DND-41 (cell line): ENCODE results near the gene AP2B1.

Source experiments
- ATAC-seq: fragments of 200-7000 bp; cut with Tn5 transposase; 3 replicates; pipeline ENCODE4 v1.9.1; 2021; ENCODE audit warnings: low read depth; ENCODE audit not compliant: insufficient read depth
- DNase-seq: peaks from one replicate; pipeline ENCODE4 v3.0.0-alpha.2; 2020
- H2AFZ ChIP-seq: 2 replicates; pipeline ENCODE4 v1.6.0; 2012; ENCODE audit warnings: low read depth, low read length
- H3K27ac ChIP-seq: 2 replicates; pipeline ENCODE4 v1.5.1; 2012; ENCODE audit warnings: low read length, inconsistent platforms
- H3K27me3 ChIP-seq: fragments of 200-600 bp; sonication (generic); 2 replicates; pipeline ENCODE4 v1.6.0; 2012; ENCODE audit warnings: low read length, mild to moderate bottlenecking, inconsistent platforms; ENCODE audit not compliant: insufficient read depth, poor library complexity
- H3K36me3 ChIP-seq: 2 replicates; pipeline ENCODE4 v1.5.1; 2012; ENCODE audit warnings: low read length, inconsistent platforms; ENCODE audit not compliant: insufficient read depth
- H3K4me1 ChIP-seq: 2 replicates; pipeline ENCODE4 v1.5.1; 2012; ENCODE audit warnings: mild to moderate bottlenecking, low read length; ENCODE audit not compliant: insufficient read depth
- H3K4me2 ChIP-seq: 2 replicates; pipeline ENCODE4 v1.6.0; 2012; ENCODE audit warnings: mild to moderate bottlenecking, moderate library complexity, low read length, inconsistent platforms; ENCODE audit not compliant: insufficient read depth
- H3K4me3 ChIP-seq, 2 experiments: fragments of 200-600 bp in 1 of 2; shearing (Covaris generic) in 1 of 2; 2 replicates each; pipeline ENCODE4 v1.5.1; 2012 to 2016; ENCODE audit warnings: inconsistent platforms in 2 of 2, low read length in 2 of 2, mild to moderate bottlenecking in 2 of 2, low read depth in 1 of 2, moderate library complexity in 1 of 2
- H3K79me2 ChIP-seq: 2 replicates; pipeline ENCODE4 v1.6.0; 2012; ENCODE audit warnings: low read length, inconsistent platforms; ENCODE audit not compliant: insufficient read depth
- H3K9ac ChIP-seq: 2 replicates; pipeline ENCODE4 v1.6.0; 2012; ENCODE audit warnings: low read depth, mild to moderate bottlenecking, inconsistent platforms, low read length, moderate library complexity
- H3K9me3 ChIP-seq: 2 replicates; pipeline ENCODE4 v1.5.1; 2012; ENCODE audit warnings: low read length, moderate library complexity, mild to moderate bottlenecking, inconsistent platforms; ENCODE audit not compliant: insufficient read depth, severe bottlenecking
- H4K20me1 ChIP-seq: 2 replicates; pipeline ENCODE4 v1.6.0; 2012; ENCODE audit warnings: low read length; ENCODE audit not compliant: insufficient read depth
- CTCF ChIP-seq: IDR thresholded peaks from 2 replicates; pipeline ENCODE4 v1.5.1; 2012; ENCODE audit warnings: borderline replicate concordance, low read length, moderate library complexity, mild to moderate bottlenecking; ENCODE audit not compliant: poor library complexity, severe bottlenecking; ENCODE audit errors: extremely low read depth
- EZH2 ChIP-seq: IDR thresholded peaks from 3 replicates; pipeline ENCODE4 v1.6.1; 2012; ENCODE audit warnings: borderline replicate concordance, low read depth, mild to moderate bottlenecking, moderate library complexity, low read length, inconsistent platforms; ENCODE audit not compliant: severe bottlenecking

Gene AP2B1

DNA sequence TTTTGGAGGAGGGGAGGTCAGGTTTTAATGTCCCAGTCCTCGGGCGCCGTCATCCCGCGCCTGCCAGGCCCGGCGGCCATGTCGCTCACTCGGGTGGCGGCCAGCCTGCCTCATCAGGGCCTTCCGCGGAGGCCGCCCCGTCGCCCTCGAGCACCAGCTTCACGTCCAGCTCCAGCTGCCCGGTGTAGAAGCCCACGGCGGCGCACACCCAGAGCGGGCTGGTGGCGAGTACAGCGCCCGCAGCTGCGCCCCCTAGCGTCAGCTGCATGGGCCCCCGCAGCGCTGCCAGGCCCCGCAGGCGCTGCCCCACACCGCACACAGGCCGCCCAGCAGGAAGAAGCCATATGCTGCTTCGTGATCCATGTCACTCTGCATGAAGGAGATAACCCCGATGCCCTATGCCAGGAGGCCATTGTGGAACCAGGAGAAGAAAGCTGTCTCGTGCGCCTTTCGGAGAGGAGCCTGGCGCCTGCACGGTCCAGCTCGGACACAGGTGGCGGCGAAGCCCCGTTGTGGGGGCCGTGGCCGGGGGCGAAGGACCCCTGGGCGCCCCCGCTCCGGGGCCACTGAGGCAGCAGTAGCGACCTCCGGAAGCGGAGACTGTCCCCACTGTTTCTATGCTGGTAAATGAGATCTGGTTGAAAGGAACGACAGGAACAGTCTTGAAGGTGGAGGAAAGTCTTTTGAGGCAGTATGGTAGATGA is 9.6 kb downstream of the AP2B1 start:
- DNase-seq (no peak), ATAC-seq (no peak)
- TF ChIP-seq CTCF (no peak), EZH2 (no peak)
- 0 out of 2 replicates have a peak, but pooled peaks cover 2% of the 10 kb centered on the region for H4K20me1 ChIP-seq
- H3K9me3 ChIP-seq, result no peaks in the 10 kb centered on the region
- peaks cover 75% of the 10 kb centered on the region for H3K36me3 ChIP-seq
- H3K9ac ChIP-seq, result no peak overlapping the region
- peaks cover 42% of the 10 kb centered on the region for H3K79me2 ChIP-seq
- H3K27me3 ChIP-seq, result no peaks in the 10 kb centered on the region
- no peak overlapping the region for H2AFZ ChIP-seq
- H3K4me2 ChIP-seq, result no peak overlapping the region
- no peak overlapping the region for H3K27ac ChIP-seq
- no peak overlapping the region for H3K4me3 ChIP-seq
- H3K4me1 ChIP-seq, result no peaks in the 10 kb centered on the region

- Histone ChIP-seq H4K20me1 (0 out of 2 replicates have a peak, but pooled peaks cover 2% of the 10 kb centered on the region), H3K4me3 (no peak overlapping the region), H3K9ac (no peak overlapping the region), H3K27ac (no peak overlapping the region), H3K4me2 (no peak overlapping the region), H3K27me3 (no peaks in the 10 kb centered on the region), H3K9me3 (no peaks in the 10 kb centered on the region), H3K36me3 (peaks cover 83% of the 10 kb centered on the region), H3K4me1 (no peaks in the 10 kb centered on the region), H2AFZ (no peak overlapping the region), H3K79me2 (peaks cover 32% of the 10 kb centered on the region)
- DNase-seq (no peak), ATAC-seq (no peak)
- TF ChIP-seq CTCF (no peak), EZH2 (no peak)
Measured at GRCh38 chr17:35597604-35598003, 10.5 kb downstream of the AP2B1 start.

DNA sequence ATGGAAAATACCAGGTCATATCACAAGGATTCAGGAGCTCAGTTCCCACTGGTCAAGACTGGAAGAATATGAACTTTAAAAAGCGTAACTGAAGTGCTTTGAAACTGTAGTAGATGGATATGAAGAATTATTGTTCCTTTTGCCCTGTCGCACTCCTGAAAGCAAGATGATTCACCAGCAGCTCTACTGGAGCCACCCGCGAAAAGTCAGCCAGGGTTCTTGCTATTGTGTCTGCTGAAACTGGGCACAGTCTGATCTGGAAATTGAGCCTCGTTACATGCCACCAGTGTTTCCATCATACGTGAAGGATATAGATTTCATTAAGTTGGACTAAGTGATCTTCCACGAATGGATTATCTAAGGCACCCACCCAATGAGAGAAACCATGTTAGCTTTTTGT is 16.6 kb downstream of the AP2B1 start:
- no peaks in the 10 kb centered on the region for H3K4me1 ChIP-seq
- TF ChIP-seq EZH2, result no peak
- no peak for TF ChIP-seq CTCF
- no peak overlapping the region for H3K4me2 ChIP-seq
- no peak overlapping the region for H2AFZ ChIP-seq
- no peaks in the 10 kb centered on the region for H3K9me3 ChIP-seq
- H3K27me3 ChIP-seq, result no peaks in the 10 kb centered on the region
- H4K20me1 ChIP-seq, result no peaks in the 10 kb centered on the region
- ATAC-seq (no peak), DNase-seq (no peak)
- peaks cover 80% of the 10 kb centered on the region for H3K36me3 ChIP-seq
- no peak overlapping the region for H3K4me3 ChIP-seq
- H3K9ac ChIP-seq, result no peak overlapping the region
- H3K27ac ChIP-seq, result no peak overlapping the region
- no peaks in the 10 kb centered on the region for H3K79me2 ChIP-seq

GRCh38 chr17:35605678-35606077 is 18.6 kb downstream of the AP2B1 start:
- H3K4me2 ChIP-seq, result no peak overlapping the region
- no peak overlapping the region for H3K9ac ChIP-seq
- peaks cover 78% of the 10 kb centered on the region for H3K36me3 ChIP-seq
- H3K79me2 ChIP-seq, result no peaks in the 10 kb centered on the region
- H3K27me3 ChIP-seq, result no peaks in the 10 kb centered on the region
- H3K27ac ChIP-seq, result no peak overlapping the region
- no peak overlapping the region for H3K4me3 ChIP-seq
- no peaks in the 10 kb centered on the region for H3K4me1 ChIP-seq
- H3K9me3 ChIP-seq, result no peaks in the 10 kb centered on the region
- no peak overlapping the region for H2AFZ ChIP-seq
- DNase-seq (no peak), ATAC-seq (no peak)
- TF ChIP-seq CTCF (no peak), EZH2 (no peak)
- no peaks in the 10 kb centered on the region for H4K20me1 ChIP-seq
